Measurements from ENCODE around the gene ANTXRL. TPM values are rescaled to one million over a fixed set of nuclear protein-coding genes. Genes with fewer than 3 reads are reported as not detected.
"Not testable (repeated sequence)": the region's sequence is repeated elsewhere in the genome, so short reads cannot be mapped to it uniquely, and the experiment has no call there.

ANTXRL gene
- total RNA-seq, 2 experiments from 2014 or later, result not detected

GRCh38 chr10:46265566-46266305, 21.1 kb upstream of the ANTXRL start:
- not testable (repeated sequence) for H3K9me3 Mint-ChIP-seq, H3K4me3 Mint-ChIP-seq, DNase-seq, H3K4me1 Mint-ChIP-seq, H3K27me3 Mint-ChIP-seq, H3K27ac Mint-ChIP-seq, H3K36me3 Mint-ChIP-seq

GRCh38 chr10:46266306-46266985, 20.4 kb upstream of the ANTXRL start:
- H3K4me3 Mint-ChIP-seq, result no peak overlapping the region
- no peak for DNase-seq
- no peaks in the 10 kb centered on the region for H3K9me3 Mint-ChIP-seq
- no peak overlapping the region for H3K27ac Mint-ChIP-seq
- H3K36me3 Mint-ChIP-seq, result peaks cover 5% of the 10 kb centered on the region
- peaks cover 12% of the 10 kb centered on the region for H3K4me1 Mint-ChIP-seq
- H3K27me3 Mint-ChIP-seq, result no peaks in the 10 kb centered on the region

- Mint-ChIP-seq H3K9me3 (no peaks in the 10 kb centered on the region), H3K36me3 (no peaks in the 10 kb centered on the region), H3K4me3 (no peak overlapping the region), H3K27ac (no peak overlapping the region), H3K4me1 (peaks cover 12% of the 10 kb centered on the region), H3K27me3 (no peaks in the 10 kb centered on the region)
- no peak for DNase-seq
These were observed 19.4 kb upstream of the ANTXRL start for GRCh38 chr10:46267132-46267985.

GRCh38 chr10:46268076-46268881, 18.5 kb upstream of the ANTXRL start:
- no peaks in the 10 kb centered on the region for H3K36me3 Mint-ChIP-seq

GRCh38 chr10:46269554-46270053, 17.2 kb upstream of the ANTXRL start:
- not testable (repeated sequence) for H3K27ac Mint-ChIP-seq, H3K36me3 Mint-ChIP-seq, H3K9me3 Mint-ChIP-seq, DNase-seq, H3K27me3 Mint-ChIP-seq, H3K4me3 Mint-ChIP-seq
- peaks cover 24% of the 10 kb centered on the region for H3K4me1 Mint-ChIP-seq

More at GRCh38 chr10:46268076-46268881, 18.5 kb upstream of the ANTXRL start:
- no peak overlapping the region for H3K27ac Mint-ChIP-seq
- peak; percentile 79 for DNase-seq
- no peaks in the 10 kb centered on the region for H3K27me3 Mint-ChIP-seq
- no peak overlapping the region for H3K4me3 Mint-ChIP-seq
- peaks cover 19% of the 10 kb centered on the region for H3K4me1 Mint-ChIP-seq
- no peaks in the 10 kb centered on the region for H3K9me3 Mint-ChIP-seq

GRCh38 chr10:46270086-46270811, 16.5 kb upstream of the ANTXRL start:
- no peaks in the 10 kb centered on the region for H3K27me3 Mint-ChIP-seq
- no peak overlapping the region for H3K27ac Mint-ChIP-seq
- no peaks in the 10 kb centered on the region for H3K9me3 Mint-ChIP-seq
- peaks cover 22% of the 10 kb centered on the region for H3K4me1 Mint-ChIP-seq
- H3K36me3 Mint-ChIP-seq, result no peaks in the 10 kb centered on the region
- no peak for DNase-seq
- H3K4me3 Mint-ChIP-seq, result no peak overlapping the region

GRCh38 chr10:46270963-46271530, 15.8 kb upstream of the ANTXRL start:
- H3K27me3 Mint-ChIP-seq, DNase-seq, H3K36me3 Mint-ChIP-seq, H3K9me3 Mint-ChIP-seq, H3K4me3 Mint-ChIP-seq, H3K27ac Mint-ChIP-seq: not testable (repeated sequence)
- H3K4me1 Mint-ChIP-seq, result peaks cover 20% of the 10 kb centered on the region

- not testable (repeated sequence) for H3K27me3 Mint-ChIP-seq, H3K4me3 Mint-ChIP-seq, DNase-seq, H3K9me3 Mint-ChIP-seq, H3K36me3 Mint-ChIP-seq
- H3K27ac Mint-ChIP-seq, result peak overlapping the region; percentile 57
- peaks cover 20% of the 10 kb centered on the region for H3K4me1 Mint-ChIP-seq
These were observed 14.8 kb upstream of the ANTXRL start for GRCh38 chr10:46271795-46272499.

GRCh38 chr10:46272863-46273415, 13.9 kb upstream of the ANTXRL start:
- H3K4me1 Mint-ChIP-seq, result peaks cover 20% of the 10 kb centered on the region
- H3K27ac Mint-ChIP-seq, result no peak overlapping the region
- DNase-seq, result no peak
- H3K36me3 Mint-ChIP-seq, result no peaks in the 10 kb centered on the region
- no peaks in the 10 kb centered on the region for H3K9me3 Mint-ChIP-seq
- no peaks in the 10 kb centered on the region for H3K27me3 Mint-ChIP-seq
- H3K4me3 Mint-ChIP-seq, result no peak overlapping the region

- DNase-seq, result no peak
- Mint-ChIP-seq H3K4me1 (peaks cover 20% of the 10 kb centered on the region), H3K36me3 (no peaks in the 10 kb centered on the region), H3K27me3 (no peaks in the 10 kb centered on the region), H3K9me3 (no peaks in the 10 kb centered on the region), H3K27ac (no peak overlapping the region), H3K4me3 (no peak overlapping the region)
These were observed 13.0 kb upstream of the ANTXRL start for GRCh38 chr10:46273506-46274477.

- Mint-ChIP-seq H3K4me1 (peaks cover 12% of the 10 kb centered on the region), H3K4me3 (no peak overlapping the region), H3K36me3 (no peaks in the 10 kb centered on the region), H3K9me3 (no peaks in the 10 kb centered on the region), H3K27me3 (no peaks in the 10 kb centered on the region), H3K27ac (no peak overlapping the region)
- DNase-seq, result no peak
These were observed 9.0 kb upstream of the ANTXRL start for GRCh38 chr10:46277840-46278239.

GRCh38 chr10:46282421-46282831, 4.4 kb upstream of the ANTXRL start:
- H3K36me3 Mint-ChIP-seq, H3K27me3 Mint-ChIP-seq, H3K27ac Mint-ChIP-seq, DNase-seq, H3K9me3 Mint-ChIP-seq: not testable (repeated sequence)
- peak overlapping the region; percentile 67 for H3K4me3 Mint-ChIP-seq
- H3K4me1 Mint-ChIP-seq, result peaks cover 22% of the 10 kb centered on the region
